HG03135 (cell line): ENCODE results near the gene SEMA4G.

Experiments used
- ATAC-seq: cut with Tn5 transposase; IDR thresholded peaks from one replicate; pipeline ENCODE4 v1.9.1; 2021; ENCODE audit warnings: mild to moderate bottlenecking, moderate library complexity; ENCODE audit not compliant: unreplicated experiment

Gene SEMA4G

DNA sequence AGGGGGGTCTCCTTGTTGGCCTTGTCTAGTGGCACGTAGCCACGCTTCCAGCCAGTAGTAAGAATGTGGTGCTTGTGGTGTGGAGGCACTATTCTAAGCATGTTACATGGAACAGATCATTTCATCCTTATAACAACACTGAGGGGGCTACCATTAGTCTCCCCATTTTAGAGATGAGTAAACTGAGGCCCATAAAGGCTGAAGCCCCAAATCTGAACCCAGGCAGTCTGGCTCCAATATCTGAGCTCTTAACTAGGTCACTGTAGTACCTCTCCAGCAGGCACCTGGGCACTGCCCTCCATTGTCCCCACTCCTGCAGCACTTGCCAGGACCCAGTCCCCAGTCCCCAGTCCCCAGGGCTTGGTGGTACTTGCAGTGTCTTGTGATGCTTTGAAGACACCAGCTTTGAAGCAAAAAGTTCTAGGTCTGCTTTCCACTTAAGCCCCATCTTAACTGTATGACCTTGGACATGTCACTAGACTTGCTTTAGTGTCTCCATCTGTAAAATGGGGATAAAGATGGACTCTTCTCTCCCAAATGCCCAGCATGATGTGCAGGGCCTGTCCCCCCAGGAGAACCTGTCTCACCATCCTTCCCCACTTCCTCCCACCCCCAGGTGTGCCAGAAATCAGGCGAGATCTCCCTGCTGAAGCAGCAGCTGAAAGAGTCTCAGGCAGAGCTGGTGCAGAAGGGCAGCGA, 36.7 kb downstream of the SEMA4G start:
- ATAC-seq = no peak

DNA sequence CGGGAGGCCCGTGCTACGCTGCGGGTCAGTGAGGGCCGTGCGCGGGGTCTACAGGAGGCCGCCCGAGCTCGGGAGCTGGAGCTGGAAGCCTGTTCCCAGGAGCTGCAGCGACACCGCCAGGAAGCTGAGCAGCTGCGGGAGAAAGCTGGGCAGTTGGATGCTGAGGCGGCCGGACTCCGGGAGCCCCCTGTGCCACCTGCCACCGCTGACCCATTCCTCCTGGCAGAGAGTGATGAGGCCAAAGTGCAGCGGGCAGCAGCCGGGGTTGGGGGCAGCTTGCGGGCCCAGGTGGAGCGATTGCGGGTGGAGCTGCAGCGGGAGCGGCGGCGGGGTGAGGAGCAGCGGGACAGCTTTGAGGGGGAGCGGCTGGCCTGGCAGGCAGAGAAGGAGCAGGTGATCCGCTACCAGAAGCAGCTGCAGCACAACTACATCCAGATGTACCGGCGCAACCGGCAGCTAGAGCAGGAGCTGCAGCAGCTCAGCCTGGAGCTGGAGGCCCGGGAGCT, 37.3 kb downstream of the SEMA4G start:
- no peak for ATAC-seq

DNA sequence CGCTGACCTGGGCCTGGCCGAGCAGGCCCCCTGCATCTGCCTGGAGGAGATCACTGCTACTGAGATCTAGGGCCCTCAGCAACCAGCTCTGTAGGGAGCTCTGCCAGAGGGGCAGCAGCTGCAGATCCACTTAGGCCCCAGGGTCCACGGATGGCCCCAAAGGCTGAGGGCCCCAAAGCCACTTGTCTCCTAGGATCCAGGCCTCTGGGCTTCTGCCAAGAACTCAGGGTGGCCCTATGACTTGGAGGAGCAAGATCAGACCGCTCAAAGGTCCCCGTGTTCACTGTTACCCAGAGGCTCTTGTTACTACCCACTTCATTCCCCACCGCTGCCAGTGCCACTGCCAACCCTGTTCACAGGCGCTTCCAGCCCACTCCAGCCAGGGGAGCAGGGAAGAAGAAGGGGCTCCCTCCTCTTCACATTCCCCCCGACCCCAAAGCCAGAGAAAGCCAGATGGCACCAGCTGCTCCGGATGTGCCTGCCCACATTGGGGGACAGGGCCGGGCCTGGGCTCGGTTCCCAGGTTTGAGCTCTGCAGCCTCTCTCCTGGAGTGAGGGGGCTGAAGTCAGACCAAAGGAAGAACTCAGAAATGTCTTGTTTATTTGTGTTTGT, 37.9 kb downstream of the SEMA4G start:
- no peak for ATAC-seq

DNA sequence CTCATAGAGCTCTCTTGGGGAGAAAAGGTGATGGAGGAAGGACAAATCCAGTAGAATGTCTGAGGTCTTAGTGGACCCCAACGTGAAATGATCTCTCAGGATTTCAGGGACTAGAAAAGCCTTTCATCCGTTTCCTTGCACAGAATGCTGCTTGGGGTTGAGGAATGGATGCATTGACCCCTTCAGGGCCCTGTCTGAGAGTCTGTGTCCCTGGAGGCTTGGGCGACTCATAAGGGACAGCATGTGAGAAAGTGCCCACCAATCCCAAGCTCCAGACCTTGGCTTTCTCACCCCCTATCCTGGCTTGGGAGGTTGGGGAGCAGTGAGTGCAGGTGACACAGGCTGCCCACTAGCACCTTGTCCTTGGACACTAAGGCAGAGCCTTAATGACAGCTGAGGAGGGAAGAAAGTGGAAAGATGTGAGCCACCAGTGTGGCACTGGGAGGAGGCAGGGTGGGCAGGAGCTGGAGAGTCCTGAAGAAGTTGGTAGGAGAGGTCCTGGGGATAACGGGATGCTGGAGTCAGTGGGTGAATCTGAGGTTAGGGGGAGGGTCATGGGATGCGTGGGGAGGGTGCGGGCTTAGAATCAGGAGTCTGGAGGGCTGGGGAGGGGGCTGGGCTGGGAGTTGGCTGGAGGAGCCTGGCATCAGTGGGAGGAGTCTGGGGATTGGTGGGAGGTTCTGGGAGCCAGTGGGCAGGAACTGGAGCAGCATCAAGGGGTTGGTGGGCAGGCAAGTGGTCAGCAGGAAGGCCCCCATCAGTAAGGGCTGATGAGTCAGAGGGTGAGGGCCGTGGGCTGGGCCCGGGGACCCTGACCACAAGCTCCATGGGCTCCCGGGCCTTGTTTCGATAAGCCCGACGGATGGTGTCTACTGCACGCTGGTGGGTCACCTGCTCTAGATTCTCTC, 38.9 kb downstream of the SEMA4G start:
- no peak for ATAC-seq

DNA sequence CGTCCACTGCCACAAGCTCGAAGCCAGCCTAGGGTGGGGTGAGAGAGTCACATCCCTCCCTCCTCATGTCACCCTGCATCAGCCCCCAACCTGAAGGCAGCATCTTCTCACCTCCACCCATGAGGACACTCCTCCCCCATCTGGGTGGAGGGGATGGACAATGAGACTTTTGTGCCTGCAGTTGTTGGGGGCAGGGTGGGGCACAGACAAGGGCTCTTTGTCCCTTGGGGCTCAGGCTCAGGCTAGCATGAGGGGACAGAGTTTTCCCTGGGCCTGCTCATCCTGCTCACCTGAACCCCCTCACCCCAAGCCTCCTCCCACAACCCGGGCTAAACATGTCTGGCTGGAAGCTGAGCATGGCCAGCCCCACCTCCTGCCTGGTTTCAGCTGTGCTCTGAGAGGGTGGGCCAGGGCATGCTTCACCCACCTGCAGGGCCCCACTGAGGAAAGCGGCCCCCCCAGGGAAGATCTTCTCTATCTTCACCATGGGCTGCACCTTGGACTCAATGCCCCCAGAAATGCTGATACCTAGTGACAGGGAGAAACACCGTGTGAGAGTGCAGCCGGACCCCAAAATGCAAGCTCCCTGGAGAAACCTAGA, 39.6 kb downstream of the SEMA4G start:
- ATAC-seq = no peak

DNA sequence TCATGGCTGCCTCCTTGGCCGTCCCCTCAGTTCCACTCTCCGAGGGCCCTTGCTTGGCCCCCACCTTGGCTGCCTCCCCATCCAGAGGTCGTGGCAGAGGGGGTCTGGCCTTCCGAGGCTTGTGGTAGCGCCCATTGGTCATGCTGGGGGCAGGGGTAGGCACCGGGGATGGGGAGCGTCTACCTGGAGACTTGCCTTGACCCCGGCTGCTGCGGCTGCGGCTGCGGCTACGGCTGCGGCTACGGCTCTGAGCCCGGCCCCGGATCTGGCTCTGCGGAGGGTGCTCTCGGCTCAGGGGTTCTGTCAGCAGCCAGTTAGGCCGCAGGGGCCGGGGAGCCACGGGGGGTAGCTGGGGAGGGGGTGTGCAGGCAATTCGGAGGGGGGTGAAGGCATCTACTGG, 41.0 kb downstream of the SEMA4G start:
- ATAC-seq = no peak

DNA sequence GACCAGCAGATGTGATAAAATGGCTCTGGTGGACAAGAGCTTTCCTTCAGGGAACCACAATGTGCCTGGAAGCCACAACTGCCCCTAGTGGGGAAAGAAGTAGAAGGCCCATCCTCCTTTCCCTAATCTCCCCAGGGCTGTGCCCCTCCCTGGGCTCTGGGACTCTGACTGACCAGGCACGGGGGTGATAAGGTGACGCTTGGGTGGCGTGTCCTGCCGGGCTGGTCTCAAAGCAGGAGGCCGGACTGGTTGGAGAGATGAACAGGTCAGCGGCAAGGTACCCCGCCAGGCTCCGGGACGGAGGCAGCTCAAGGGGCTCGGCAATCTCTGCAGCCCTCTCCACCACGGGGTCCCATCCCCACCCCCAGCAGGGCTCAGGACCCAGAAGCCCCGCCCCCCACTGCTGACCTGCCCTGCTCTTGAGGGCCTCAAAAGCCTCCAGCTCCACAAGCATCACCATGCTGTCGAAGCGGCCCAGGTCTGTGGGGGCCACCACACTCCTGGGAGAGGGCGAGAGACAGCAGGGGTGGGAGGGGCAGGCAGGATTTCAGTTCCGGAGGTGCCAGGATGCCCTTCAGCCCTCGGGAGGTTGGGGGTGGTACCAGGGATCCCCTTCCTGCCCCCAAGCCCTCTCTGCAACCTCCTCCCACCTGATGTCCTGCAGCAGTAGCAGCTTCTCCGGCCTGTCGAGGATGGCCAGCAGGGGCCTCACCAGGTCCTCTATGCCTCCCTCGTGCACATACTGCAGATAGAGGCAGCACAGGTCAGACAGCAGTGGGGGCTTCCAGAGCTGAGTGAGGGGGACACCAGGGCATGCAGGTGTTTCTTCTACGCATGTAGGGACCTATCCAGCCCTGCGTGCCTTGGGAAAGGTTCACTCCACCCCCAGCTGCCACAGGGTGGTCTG, 42.5 kb downstream of the SEMA4G start:
- ATAC-seq = no peak

DNA sequence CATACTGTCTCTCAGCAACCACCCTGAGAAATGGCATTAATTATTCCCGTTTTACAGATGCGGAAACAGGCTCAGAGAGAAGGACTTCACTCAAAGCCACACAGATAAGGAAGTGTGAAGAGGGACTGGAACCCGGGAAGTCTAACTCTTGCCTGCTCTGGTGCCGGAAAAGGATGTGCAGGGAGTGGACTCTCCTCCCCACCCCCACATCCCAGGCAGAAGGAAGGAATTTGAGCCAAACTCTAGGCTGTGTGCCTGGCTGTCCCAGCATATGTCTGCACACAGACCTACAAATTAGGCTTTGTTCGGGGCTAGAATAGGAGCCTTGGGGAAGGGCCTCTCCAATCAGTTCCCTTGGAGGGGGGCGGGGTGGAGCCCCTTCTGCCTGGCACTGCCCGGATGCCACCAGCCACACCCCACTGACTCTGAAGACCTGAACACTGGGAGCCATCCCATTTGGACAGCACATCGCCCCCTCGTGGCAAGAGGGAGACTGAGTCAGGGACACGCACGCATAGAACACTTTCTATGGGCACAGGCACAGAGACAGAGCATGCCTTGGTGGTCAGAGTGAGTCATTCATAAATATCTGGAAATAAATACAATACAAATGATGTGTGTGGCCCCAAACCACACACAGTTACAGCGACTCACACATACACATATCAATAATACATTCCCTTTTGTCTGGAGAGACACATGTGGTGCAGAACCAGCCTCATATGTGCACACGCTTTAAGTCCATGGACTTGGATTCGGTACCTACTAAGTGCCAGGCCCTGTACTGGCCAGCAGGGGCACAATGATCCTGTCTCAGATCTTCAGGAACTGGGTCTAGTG, 43.4 kb downstream of the SEMA4G start:
- ATAC-seq = peak; percentile 76

DNA sequence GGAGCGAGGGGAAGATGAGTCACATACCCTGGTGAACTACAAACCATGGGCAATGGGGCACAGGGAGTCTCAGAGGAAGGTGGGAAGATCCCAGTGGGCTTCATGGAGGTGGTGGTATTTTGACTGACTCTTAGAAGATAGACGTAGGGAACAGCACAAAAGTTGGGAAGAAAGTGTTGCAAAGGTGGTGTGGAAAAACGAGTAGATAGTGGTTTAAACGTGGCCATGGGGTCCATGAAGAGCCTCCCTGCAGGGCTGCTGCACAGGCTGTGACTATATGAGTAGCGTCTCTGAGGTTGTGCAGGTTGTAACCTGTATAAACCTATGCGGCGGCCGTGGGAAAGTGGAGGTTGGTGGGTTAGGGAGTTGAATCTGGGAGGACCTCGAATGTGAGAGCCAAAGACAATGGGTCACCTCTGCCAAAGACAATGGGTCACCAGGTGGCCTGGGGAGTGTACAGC, 44.1 kb downstream of the SEMA4G start:
- ATAC-seq = no peak

DNA sequence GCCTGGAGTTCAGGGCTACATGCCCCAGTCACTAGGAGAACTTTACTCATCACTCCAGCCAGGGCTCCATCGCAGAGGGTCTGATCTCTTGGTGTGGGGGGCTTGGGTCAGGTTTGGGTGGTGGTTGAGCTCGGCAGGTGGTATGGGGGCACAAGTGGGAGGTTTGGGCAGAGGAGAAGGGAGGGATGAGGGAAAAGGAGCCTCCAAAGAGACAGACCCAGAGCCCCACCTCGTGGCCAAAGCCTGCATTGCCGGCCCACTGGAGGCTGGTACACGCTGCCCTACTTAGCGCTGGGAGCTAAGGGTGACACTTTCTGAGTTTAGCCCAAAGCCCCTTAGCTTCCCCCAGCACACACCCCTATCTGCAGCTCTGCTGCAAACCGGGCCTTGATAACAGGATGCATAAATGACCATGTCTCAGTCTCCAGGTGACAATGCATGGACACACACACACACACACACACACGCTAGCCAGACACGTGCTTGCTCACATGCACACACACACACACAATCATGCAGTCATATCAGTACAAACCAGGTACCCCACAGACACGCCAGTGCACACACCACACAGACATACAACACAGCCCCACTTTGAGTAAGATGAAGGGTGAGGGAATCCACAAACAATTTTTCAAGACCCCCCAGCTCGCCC, 45.1 kb downstream of the SEMA4G start:
- ATAC-seq = no peak

DNA sequence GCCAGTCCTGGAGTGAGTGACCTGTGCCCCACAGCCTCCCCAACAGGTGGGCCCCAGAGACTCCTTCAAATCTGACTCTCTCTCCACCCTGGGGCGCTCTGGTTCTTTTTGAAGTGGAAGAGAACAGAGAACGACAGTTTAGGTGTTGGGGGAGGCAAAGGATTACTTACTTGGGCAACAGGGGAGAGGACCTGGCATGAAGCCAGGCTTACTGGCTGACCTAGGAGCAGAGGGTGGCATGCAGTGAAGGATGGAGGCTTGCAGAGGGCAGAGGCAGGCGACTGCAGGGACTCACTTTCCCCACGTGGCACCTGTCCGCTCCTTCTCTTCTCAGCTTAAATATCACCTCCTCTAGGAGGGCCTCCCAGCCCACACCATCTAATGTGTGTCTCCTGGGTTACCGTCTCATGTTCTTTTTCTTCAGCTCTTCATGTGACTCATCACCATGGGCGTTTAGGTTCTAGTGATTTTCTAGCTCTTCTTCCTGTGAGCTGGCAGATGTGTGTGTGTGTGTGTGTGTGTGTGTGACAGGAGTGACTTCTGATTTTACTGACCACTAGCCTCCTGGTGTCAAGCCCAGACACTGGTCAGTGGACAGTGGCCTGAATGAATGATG, 45.8 kb downstream of the SEMA4G start:
- no peak for ATAC-seq

DNA sequence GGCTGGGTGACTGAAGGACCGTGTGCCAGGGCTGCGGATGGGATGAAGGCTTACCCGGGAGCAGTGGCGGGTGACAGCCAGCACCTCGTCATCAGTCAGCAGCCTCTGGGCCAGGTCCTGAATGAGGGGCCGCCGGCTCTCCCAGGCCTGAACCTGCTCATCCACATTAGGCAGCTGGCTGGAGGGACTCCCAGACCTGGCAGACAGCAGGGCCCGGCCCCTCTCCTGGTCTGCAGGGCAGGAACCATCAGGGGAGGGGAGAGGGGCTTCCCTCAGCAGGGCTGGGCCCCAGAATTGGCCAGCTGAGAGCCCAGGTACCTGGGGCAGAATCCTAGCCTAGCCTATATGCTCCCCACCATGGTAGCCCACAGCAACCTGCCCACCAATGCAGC, 46.3 kb downstream of the SEMA4G start:
- no peak for ATAC-seq

DNA sequence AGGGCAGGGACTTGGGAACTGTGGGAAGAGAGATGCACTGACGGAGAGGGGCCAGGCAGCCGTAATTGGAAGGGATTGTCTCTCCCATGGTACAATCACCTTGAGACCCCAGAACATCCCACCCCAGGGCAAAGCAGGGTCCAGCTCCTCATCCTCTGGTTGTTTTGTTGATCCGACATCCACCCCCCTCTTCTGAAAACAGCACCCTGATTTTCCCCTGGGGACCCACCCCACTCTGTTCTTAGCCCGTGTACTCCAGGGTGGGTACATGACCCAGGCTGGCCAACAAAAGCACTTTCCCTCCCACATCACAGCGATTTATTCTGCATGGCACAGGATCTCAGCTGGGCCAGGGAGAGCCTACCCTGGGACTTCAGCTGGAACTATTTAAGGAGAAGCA, 47.5 kb downstream of the SEMA4G start:
- no peak for ATAC-seq

DNA sequence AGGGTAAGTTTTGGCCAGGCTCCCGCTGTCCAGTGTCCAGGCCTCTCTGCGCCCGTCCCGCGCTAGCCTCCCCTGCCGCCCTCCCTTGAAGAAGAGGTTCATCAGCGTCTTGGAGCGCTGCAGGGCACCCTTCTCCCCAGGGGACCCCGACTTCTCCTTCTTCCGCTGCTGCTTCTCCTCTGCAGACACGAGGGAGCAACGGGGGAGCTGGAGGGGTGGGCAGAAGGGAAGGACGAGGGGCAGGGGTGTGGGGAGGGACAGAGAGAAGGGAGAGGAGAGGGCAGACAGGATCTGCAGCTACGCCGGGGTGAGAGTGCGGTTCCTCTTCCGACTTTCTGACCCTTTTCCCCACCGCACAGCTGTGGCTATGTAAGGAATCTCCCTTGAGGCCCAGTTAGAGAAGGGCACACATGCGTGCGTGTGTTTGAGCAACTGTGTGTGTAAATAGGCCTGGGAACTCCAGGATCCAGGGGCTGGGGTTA, 48.9 kb downstream of the SEMA4G start:
- no peak for ATAC-seq

DNA sequence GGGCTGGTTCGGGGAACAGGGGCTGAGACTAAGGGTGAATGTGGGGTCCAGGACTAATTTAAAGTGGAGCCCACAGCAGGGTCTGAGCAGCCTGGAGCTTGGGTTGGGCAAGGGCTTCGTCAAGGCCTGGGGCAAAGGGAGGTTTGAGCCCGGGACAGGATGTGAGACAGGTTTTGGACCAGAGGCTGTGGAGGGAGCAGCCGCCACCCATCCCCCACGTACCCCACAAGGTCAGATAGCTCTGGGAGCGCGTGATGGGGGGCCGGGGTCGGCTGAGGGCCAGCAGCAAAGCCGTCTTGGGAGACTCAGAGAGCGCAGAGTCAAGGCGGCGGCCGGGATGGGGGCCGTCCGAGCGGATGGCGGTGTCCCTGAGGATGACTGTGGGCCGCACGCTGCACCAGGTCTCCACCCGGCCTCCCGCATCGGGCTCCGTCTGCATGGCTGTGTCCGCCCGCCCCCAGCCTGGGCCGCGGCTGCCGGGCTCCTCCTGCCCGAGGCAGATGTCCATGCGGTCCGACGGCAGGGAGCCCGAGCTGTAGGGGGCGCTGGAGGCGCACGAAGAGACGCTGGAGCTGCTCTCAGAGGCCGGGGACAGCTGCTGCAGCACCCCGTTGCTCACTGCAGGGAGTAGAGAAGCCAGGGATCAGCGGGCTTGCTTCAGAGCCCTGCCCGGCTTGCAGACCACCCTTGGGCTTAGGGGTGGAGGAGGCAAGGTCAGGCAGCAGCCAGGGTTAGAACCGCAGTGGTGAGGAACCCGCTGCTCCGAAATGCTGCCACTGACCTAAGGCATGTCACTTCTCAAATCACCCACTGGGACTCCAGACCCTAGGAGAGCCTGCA, 49.5 kb downstream of the SEMA4G start:
- ATAC-seq = peak; percentile 53
